HepG2 (cell line): ENCODE measurements around the gene VPS37D. TPM values are rescaled to one million over a fixed set of nuclear protein-coding genes. Genes with fewer than 3 reads are reported as not detected.

ENCODE experiments used
- BRCA1 ChIP-seq: sonication (generic); formaldehyde crosslinking; IDR thresholded peaks from 2 replicates; pipeline ENCODE4 v1.4.0; 2020; ENCODE audit warnings: missing genetic modification reagents
- HCFC1 ChIP-seq: fragments of 150-350 bp; IDR thresholded peaks from 2 replicates; pipeline ENCODE4 v1.6.1; 2014; ENCODE audit warnings: low read depth, low read length
- HDAC6 ChIP-seq: fragments of 200-600 bp; sonication (generic); IDR thresholded peaks from 2 replicates; pipeline ENCODE4 v1.7.0; 2017; ENCODE audit warnings: mild to moderate bottlenecking, antibody characterized with exemption, low read length, low read depth
- JARID2 ChIP-seq: sonication (generic); formaldehyde crosslinking; IDR thresholded peaks from 2 replicates; pipeline ENCODE4 v1.8.1; 2023; ENCODE audit warnings: missing genetic modification reagents, inconsistent platforms; ENCODE audit not compliant: insufficient replicate concordance
- KDM6A ChIP-seq: IDR thresholded peaks from 2 replicates; pipeline ENCODE4 v1.6.1; 2016; ENCODE audit warnings: low read depth
- NONO ChIP-seq, 2 experiments: fragments of 450-650 bp in 1 of 2; sonication (generic) in 1 of 2; formaldehyde crosslinking in 1 of 2; IDR thresholded peaks in 1 of 2; conservative IDR thresholded peaks in 1 of 2; 2 replicates each; pipeline versions ENCODE4 v1.6.1 to v1.8.0; 2017 to 2022; ENCODE audit warnings: mild to moderate bottlenecking in 1 of 2, missing genetic modification reagents in 1 of 2, moderate library complexity in 1 of 2
- SMYD3 ChIP-seq: sonication (generic); formaldehyde crosslinking; IDR thresholded peaks from 2 replicates; pipeline ENCODE4 v1.8.1; 2023; ENCODE audit warnings: mild to moderate bottlenecking, missing genetic modification reagents
- SNAI1 ChIP-seq: sonication (generic); formaldehyde crosslinking; IDR thresholded peaks from 2 replicates; pipeline ENCODE4 v1.5.0; 2020; ENCODE audit warnings: mild to moderate bottlenecking, missing genetic modification reagents, borderline replicate concordance
- SPEN ChIP-seq: sonication (generic); formaldehyde crosslinking; IDR thresholded peaks from 2 replicates; pipeline ENCODE4 v1.5.1; 2020; ENCODE audit warnings: low read depth, mild to moderate bottlenecking, missing genetic modification reagents
- ZNF274 ChIP-seq: sonication (generic); formaldehyde crosslinking; IDR thresholded peaks from 2 replicates; pipeline ENCODE4 v1.5.1; 2020; ENCODE audit warnings: mild to moderate bottlenecking, missing genetic modification reagents
- ZNF83 ChIP-seq: sonication (generic); formaldehyde crosslinking; IDR thresholded peaks from 2 replicates; pipeline ENCODE4 v1.4.0; 2020; ENCODE audit warnings: missing genetic modification reagents, mild to moderate bottlenecking, borderline replicate concordance
- polyA plus RNA-seq, 8 experiments: library from polyadenylated mRNA; depleted of rRNA in 3 of 8; stranded (reverse) in 7 of 8; unstranded in 1 of 8; fragments of >200 nt; fragmentation: Illumina TruSeq in 4 of 8; extraction: Trizol in 4 of 8; gene quantifications; 2 replicates each; pipeline versions ENCODE4 v1.2.1 to v1.2.3, GENCODE V29; 2011 to 2016; ENCODE audit warnings: low read depth in 4 of 8, missing spikeins in 1 of 8, mixed read lengths in 1 of 8; ENCODE audit not compliant: insufficient read depth in 1 of 8
- total RNA-seq, 5 experiments: library from RNA; depleted of rRNA; stranded (reverse); fragments of >200 nt; fragmentation: Illumina TruSeq; extraction: Trizol; gene quantifications; 2 replicates each; pipeline ENCODE4 v1.2.3, GENCODE V29; 2016; ENCODE audit warnings: low read depth in 1 of 5
- TF ChIP-seq, protein P1 (sequence below): sonication (generic); formaldehyde crosslinking; conservative IDR thresholded peaks from 2 replicates; pipeline ENCODE4 v1.4.0; 2020; ENCODE audit warnings: missing genetic modification reagents
- TF ChIP-seq, protein P2 (sequence below): conservative IDR thresholded peaks from 2 replicates; pipeline ENCODE4 v1.6.1; 2018; ENCODE audit warnings: missing genetic modification reagents
- TF ChIP-seq, protein P3 (sequence below): sonication (generic); formaldehyde crosslinking; IDR thresholded peaks from 2 replicates; pipeline ENCODE4 v1.4.0; 2020; ENCODE audit warnings: mild to moderate bottlenecking, missing genetic modification reagents, borderline replicate concordance
- TF ChIP-seq, protein P4 (sequence below): sonication (generic); formaldehyde crosslinking; IDR thresholded peaks from 2 replicates; pipeline ENCODE4 v1.5.0; 2020; ENCODE audit warnings: mild to moderate bottlenecking, missing genetic modification reagents, moderate library complexity
- TF ChIP-seq, protein P5 (sequence below): IDR thresholded peaks from 2 replicates; pipeline ENCODE4 v1.6.1; 2016; ENCODE audit warnings: mild to moderate bottlenecking
- TF ChIP-seq, protein P6 (sequence below): sonication (generic); formaldehyde crosslinking; conservative IDR thresholded peaks from 2 replicates; pipeline ENCODE4 v1.5.0; 2020; ENCODE audit warnings: missing genetic modification reagents

Gene VPS37D
- total and polyA plus RNA-seq, 2 of the 13 experiments (the other 11 are each of a cell fraction or from before 2014, with no cell fraction given) = 3.8 to 6.3 TPM

DNA sequence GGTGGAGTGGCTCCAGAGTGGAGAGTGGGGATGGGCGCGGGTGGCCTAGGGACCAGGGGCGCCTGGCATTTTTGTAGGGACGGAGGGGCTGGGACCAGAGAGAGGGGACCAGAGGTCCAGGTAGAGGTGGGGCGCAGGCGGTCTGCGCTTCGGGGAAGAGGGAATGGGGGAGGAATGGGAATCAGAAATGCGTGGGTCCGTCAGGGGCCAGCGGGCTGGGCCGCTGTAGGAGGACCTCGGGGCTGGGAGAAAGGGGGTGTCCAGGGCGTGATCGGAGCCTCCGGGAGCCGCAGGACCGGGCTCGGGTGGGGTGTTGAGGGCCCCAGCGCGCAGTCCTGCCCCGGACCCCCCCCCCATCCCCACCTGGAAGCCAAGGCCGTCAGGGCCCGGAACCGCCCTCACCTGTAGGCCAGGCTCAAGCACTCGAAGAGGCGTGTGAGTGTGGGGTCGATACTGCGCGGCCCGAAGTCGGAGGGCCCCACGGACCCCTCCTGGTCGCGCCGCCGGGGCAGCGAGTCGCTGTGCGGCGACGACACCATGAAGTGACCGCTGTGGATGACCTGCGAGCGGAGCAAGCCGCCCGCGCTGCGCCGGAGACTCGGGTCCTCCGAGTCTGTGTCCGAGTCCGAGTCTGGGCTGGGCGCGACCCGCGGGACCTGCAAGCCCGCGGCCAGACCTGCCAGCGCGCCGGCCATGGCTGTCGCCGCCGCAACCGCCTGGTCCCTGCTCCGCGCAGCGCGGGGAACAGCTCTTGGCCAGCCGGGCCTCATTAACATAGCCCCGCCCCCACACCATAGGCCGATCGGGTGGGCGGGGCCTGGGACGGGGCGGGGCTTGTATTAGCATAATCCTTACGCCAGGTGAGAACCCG, 43.6 kb upstream of the VPS37D start, which contains the start of gene MLXIPL (continued):
- TF ChIP-seq, protein P1, sequence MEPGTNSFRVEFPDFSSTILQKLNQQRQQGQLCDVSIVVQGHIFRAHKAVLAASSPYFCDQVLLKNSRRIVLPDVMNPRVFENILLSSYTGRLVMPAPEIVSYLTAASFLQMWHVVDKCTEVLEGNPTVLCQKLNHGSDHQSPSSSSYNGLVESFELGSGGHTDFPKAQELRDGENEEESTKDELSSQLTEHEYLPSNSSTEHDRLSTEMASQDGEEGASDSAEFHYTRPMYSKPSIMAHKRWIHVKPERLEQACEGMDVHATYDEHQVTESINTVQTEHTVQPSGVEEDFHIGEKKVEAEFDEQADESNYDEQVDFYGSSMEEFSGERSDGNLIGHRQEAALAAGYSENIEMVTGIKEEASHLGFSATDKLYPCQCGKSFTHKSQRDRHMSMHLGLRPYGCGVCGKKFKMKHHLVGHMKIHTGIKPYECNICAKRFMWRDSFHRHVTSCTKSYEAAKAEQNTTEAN = 0 out of 2 replicates have a peak, but pooled peaks have one; percentile 32
- TF ChIP-seq, protein P2, sequence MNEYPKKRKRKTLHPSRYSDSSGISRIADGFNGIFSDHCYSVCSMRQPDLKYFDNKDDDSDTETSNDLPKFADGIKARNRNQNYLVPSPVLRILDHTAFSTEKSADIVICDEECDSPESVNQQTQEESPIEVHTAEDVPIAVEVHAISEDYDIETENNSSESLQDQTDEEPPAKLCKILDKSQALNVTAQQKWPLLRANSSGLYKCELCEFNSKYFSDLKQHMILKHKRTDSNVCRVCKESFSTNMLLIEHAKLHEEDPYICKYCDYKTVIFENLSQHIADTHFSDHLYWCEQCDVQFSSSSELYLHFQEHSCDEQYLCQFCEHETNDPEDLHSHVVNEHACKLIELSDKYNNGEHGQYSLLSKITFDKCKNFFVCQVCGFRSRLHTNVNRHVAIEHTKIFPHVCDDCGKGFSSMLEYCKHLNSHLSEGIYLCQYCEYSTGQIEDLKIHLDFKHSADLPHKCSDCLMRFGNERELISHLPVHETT (CRISPR knock-in tag) = no peak
- no peak for TF ChIP-seq HDAC6
- TF ChIP-seq BRCA1 (CRISPR knock-in tag) = 0 out of 2 replicates have a peak, but pooled peaks have one; percentile 81
- TF ChIP-seq HCFC1 = no peak
- TF ChIP-seq, protein P3, sequence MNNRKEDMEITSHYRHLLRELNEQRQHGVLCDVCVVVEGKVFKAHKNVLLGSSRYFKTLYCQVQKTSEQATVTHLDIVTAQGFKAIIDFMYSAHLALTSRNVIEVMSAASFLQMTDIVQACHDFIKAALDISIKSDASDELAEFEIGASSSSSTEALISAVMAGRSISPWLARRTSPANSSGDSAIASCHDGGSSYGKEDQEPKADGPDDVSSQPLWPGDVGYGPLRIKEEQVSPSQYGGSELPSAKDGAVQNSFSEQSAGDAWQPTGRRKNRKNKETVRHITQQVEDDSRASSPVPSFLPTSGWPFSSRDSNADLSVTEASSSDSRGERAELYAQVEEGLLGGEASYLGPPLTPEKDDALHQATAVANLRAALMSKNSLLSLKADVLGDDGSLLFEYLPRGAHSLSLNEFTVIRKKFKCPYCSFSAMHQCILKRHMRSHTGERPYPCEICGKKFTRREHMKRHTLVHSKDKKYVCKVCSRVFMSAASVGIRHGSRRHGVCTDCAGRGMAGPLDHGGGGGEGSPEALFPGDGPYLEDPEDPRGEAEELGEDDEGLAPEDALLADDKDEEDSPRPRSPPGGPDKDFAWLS (CRISPR knock-in tag) = no peak
- TF ChIP-seq JARID2 (CRISPR knock-in tag) = no peak
- no peak for TF ChIP-seq SMYD3 (CRISPR knock-in tag)
- TF ChIP-seq ZNF83 (CRISPR knock-in tag) = no peak
- TF ChIP-seq, protein P4, sequence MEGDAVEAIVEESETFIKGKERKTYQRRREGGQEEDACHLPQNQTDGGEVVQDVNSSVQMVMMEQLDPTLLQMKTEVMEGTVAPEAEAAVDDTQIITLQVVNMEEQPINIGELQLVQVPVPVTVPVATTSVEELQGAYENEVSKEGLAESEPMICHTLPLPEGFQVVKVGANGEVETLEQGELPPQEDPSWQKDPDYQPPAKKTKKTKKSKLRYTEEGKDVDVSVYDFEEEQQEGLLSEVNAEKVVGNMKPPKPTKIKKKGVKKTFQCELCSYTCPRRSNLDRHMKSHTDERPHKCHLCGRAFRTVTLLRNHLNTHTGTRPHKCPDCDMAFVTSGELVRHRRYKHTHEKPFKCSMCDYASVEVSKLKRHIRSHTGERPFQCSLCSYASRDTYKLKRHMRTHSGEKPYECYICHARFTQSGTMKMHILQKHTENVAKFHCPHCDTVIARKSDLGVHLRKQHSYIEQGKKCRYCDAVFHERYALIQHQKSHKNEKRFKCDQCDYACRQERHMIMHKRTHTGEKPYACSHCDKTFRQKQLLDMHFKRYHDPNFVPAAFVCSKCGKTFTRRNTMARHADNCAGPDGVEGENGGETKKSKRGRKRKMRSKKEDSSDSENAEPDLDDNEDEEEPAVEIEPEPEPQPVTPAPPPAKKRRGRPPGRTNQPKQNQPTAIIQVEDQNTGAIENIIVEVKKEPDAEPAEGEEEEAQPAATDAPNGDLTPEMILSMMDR = no peak
- TF ChIP-seq, protein P5, sequence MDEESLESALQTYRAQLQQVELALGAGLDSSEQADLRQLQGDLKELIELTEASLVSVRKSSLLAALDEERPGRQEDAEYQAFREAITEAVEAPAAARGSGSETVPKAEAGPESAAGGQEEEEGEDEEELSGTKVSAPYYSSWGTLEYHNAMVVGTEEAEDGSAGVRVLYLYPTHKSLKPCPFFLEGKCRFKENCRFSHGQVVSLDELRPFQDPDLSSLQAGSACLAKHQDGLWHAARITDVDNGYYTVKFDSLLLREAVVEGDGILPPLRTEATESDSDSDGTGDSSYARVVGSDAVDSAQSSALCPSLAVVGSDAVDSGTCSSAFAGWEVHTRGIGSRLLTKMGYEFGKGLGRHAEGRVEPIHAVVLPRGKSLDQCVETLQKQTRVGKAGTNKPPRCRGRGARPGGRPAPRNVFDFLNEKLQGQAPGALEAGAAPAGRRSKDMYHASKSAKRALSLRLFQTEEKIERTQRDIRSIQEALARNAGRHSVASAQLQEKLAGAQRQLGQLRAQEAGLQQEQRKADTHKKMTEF (CRISPR knock-in tag) = peak; percentile 58; the same call in 1 of the 2 replicates
- TF ChIP-seq ZNF274 = no peak
- TF ChIP-seq NONO (IDR thresholded peaks at IDR 0.05) = no peak
- peak; percentile 66 for TF ChIP-seq NONO (CRISPR knock-in tag; conservative IDR thresholded peaks at IDR 0.05)
- TF ChIP-seq, protein P6, sequence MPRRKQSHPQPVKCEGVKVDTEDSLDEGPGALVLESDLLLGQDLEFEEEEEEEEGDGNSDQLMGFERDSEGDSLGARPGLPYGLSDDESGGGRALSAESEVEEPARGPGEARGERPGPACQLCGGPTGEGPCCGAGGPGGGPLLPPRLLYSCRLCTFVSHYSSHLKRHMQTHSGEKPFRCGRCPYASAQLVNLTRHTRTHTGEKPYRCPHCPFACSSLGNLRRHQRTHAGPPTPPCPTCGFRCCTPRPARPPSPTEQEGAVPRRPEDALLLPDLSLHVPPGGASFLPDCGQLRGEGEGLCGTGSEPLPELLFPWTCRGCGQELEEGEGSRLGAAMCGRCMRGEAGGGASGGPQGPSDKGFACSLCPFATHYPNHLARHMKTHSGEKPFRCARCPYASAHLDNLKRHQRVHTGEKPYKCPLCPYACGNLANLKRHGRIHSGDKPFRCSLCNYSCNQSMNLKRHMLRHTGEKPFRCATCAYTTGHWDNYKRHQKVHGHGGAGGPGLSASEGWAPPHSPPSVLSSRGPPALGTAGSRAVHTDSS = no peak; the same call in 1 of the 2 replicates
- no peak for TF ChIP-seq KDM6A (CRISPR knock-in tag)
- no peak for TF ChIP-seq SNAI1 (CRISPR knock-in tag)
- peak; percentile 69; the same call in 1 of the 2 replicates for TF ChIP-seq SPEN (CRISPR knock-in tag)
